Putamen (tissue), 1 donor: Measurements from ENCODE around the gene KIF26B.

Source experiments
- DNase-seq: peaks from one replicate; pipeline ENCODE4 v3.0.0-alpha.2; 2016; ENCODE audit warnings: low spot score

The KIF26B gene

GRCh38 chr1:245572709-245573108 lies 417.9 kb downstream of the KIF26B start:
- no peak for DNase-seq

DNA sequence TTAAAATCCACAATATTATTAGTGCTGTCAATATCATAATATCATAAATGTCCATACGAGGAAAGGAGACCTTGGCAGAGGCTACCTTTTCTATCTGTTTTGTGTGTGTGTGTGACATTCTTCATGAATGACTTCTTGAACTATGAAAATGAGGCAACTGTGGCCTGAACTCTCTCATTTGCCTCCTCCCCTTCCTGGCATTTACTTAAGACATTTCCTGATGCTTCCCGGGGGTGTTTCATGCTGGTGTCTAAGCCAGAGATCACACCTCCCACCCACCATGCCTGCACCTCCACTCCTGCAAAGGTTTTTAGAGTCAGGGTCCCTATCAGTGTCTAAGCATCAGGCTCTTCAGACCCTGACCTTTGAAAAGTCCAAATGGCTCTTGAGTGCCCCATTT lies 420.9 kb downstream of the KIF26B start:
- no peak for DNase-seq

GRCh38 chr1:245576323-245576722 lies 421.5 kb downstream of the KIF26B start:
- DNase-seq, result no peak

- no peak for DNase-seq
Measured at GRCh38 chr1:245577191-245578157, 422.7 kb downstream of the KIF26B start.

DNA sequence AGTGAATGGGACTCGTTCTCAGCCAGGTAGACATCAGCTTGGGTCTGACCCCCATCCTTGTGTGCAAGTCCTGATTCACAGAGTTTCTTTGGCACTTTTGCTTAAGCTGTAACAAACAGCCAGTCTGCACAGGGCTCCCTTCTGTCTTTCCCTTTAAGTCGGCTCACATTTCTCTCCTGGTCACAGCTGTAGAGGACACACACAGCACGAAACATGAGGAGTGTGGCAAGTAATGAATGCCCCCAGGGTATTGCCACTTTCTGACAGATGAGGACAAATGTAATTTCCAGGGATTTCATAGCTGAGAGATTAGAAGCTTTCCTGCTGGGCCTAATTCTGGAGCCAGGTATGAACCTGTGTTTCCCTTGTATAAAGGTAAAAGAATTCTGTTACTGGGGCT lies 423.5 kb downstream of the KIF26B start:
- DNase-seq, result no peak

- no peak for DNase-seq
Measured at GRCh38 chr1:245578771-245579170, 424.0 kb downstream of the KIF26B start.

- no peak for DNase-seq
Measured at GRCh38 chr1:245579881-245580280, 425.1 kb downstream of the KIF26B start.

- no peak for DNase-seq
Measured at GRCh38 chr1:245580651-245581050, 425.9 kb downstream of the KIF26B start.

DNA sequence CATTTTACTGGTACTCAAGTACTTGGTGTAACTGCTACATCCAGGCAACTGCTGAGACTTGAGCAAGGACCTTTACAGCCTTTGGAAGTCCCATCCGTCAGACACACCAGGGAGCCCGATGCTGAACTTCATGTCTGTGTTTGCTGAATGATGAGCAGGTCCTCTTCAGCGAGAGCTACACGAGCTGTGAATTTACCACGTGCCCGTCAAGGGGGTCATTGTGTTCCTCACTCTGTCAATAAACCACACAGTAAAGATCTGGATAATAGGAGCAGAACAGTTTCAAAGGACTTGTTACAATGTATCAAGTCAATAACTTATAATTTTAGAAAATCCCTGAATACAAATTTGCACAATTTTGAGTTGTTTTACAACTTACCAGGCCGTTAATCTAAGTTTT lies 427.2 kb downstream of the KIF26B start:
- no peak for DNase-seq

DNA sequence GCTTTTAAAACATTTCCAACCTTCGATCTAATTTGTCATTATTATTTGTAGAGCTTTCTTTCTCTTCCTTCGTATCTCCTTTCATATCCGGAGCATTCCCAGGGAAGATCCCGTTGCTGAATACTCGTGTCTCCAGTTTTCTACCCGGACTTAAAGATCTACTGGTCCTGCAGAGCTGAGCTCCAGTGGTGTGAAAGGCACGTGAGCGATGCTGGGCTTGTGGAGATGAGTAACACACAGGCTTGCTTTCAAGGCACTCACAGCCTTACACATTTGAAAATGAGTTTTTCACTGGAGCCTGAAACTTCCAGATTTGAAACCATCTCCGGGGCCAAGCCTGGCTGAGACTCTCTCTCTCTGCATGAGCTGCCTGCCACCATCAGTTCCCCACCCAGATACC lies 428.3 kb downstream of the KIF26B start:
- no peak for DNase-seq

GRCh38 chr1:245583575-245584330 lies 429.0 kb downstream of the KIF26B start:
- DNase-seq, result no peak

- DNase-seq, result no peak
Measured at GRCh38 chr1:245585252-245585959, 430.6 kb downstream of the KIF26B start.

- DNase-seq, result no peak
Measured at GRCh38 chr1:245587435-245588115, 432.8 kb downstream of the KIF26B start.

GRCh38 chr1:245588116-245588639 lies 433.4 kb downstream of the KIF26B start:
- DNase-seq, result no peak

DNA sequence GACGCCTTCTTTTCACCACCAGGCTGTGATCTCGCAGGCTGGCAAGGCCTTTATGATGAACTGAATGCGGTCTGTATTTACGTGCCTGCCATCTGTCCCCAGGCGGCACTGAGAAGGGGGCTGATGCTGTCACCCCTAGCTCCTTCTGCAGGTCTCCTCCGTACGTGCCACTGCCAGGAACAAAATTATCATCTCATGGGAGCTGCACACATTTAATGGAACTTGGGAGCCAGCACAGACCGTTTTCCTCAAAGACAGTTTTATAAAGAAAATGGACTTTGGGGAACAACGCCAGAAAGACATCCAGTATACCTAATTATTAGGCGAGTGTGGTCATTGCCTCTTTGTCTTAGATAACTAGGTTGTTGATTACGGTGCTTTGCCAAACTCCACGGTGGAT lies 434.5 kb downstream of the KIF26B start:
- DNase-seq, result no peak

DNA sequence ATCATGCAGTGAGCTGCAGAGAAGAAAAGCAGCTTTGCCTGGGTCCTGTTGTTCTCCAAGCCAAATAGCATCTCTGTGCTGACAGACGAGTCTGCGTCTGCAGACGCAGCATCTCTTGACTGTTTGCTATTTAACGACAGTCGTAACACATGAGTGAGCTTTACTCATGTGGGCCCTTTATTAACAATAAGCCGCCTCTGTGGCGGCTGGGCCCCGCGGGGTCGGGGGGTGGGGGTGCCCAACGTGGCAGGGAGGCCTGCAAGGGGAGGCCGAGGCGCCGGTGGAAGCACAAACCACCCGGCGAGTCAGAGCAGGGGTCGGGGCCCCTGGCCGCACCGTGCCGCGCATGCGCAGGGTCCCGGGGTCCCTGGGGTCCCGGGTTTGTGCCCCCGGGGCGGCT lies 435.1 kb downstream of the KIF26B start:
- no peak for DNase-seq

GRCh38 chr1:245590726-245591125 lies 435.9 kb downstream of the KIF26B start:
- DNase-seq, result no peak

- no peak for DNase-seq
Measured at GRCh38 chr1:245591346-245592188, 436.8 kb downstream of the KIF26B start.

- DNase-seq, result no peak
Measured at GRCh38 chr1:245592189-245592460, 437.3 kb downstream of the KIF26B start.

DNA sequence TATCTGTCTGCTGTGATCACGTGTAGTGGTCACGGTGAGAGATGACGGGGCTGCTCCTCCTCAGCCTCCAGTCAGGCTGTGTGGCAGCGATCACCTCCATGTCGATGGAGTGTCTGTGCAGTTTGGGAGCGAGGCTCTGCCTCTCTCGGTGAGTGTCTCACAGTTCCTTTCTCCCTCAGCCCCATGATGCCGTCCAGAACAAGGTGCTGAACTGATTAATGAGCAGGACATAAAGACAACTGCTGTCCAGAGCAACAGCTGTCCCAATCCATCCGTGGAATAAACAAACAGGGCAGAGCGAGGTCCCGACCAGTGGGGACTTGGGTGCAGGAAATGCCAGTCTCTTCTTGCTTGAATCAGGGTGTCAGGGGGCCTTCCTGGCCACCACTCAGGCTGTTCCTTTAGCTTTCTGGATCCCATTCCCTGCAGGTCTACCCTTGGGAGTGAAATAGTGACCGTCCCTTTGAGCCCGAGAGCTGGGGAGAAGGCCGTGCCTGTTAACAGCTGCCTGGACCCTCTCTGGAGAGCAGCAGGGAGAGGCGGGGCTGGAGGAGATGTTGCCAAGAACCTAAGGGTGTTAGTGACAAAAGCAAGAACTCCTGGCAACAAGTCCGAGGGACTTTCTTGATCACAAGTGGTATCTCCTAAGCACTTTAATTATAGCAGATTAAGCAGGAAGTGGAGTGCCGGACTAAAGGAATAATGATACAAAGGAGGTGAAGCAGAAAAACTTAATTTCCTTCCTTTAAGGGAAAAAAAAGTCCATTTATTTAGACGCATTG lies 443.9 kb downstream of the KIF26B start:
- no peak for DNase-seq
